Neural progenitor cell (in vitro differentiated cells): Measurements from ENCODE around the gene TADA3. TPM values are rescaled to one million over a fixed set of nuclear protein-coding genes. Genes with fewer than 3 reads are reported as not detected.
"Not testable (repeated sequence)": the region's sequence is repeated elsewhere in the genome, so short reads cannot be mapped to it uniquely, and the experiment has no call there.

Experiments
- DNase-seq: peaks from one replicate; pipeline ENCODE4 v3.0.0-alpha.2; 2016; ENCODE audit warnings: low spot score
- H2AFZ ChIP-seq: fragments of 200-600 bp; sonication (generic); replicated peaks from 2 replicates; pipeline ENCODE4 v1.6.1; 2016; ENCODE audit warnings: antibody characterized with exemption
- H3F3A ChIP-seq: fragments of 200-600 bp; sonication (generic); 2 replicates; pipeline ENCODE4 v1.6.1; 2016; ENCODE audit warnings: antibody characterized with exemption, low read depth
- H3K27ac ChIP-seq: fragments of 200-600 bp; sonication (generic); 2 replicates; pipeline ENCODE4 v1.5.1; 2016; ENCODE audit warnings: mild to moderate bottlenecking
- H3K27me3 ChIP-seq: fragments of 200-600 bp; sonication (generic); 2 replicates; pipeline ENCODE4 v1.6.1; 2016; ENCODE audit warnings: mild to moderate bottlenecking, moderate library complexity
- H3K36me3 ChIP-seq: fragments of 200-600 bp; sonication (generic); 2 replicates; pipeline ENCODE4 v1.5.1; 2016
- H3K4me1 ChIP-seq: fragments of 200-600 bp; sonication (generic); 2 replicates; pipeline ENCODE4 v1.6.1; 2016; ENCODE audit warnings: mixed run types
- H3K4me2 ChIP-seq: fragments of 200-600 bp; sonication (generic); 2 replicates; pipeline ENCODE4 v1.6.1; 2016
- H3K4me3 ChIP-seq: fragments of 200-600 bp; sonication (generic); 2 replicates; pipeline ENCODE4 v1.5.1; 2016
- H3K79me2 ChIP-seq: fragments of 200-600 bp; sonication (generic); 2 replicates; pipeline ENCODE4 v1.6.1; 2016; ENCODE audit warnings: low read depth
- H3K9ac ChIP-seq: fragments of 200-600 bp; sonication (generic); 2 replicates; pipeline ENCODE4 v1.6.1; 2016
- H3K9me3 ChIP-seq: fragments of 200-600 bp; sonication (generic); 2 replicates; pipeline ENCODE4 v1.5.1; 2016; ENCODE audit warnings: low read depth
- H4K20me1 ChIP-seq: fragments of 200-600 bp; sonication (generic); 2 replicates; pipeline ENCODE4 v1.6.1; 2016; ENCODE audit warnings: low read depth
- H3K27ac Mint-ChIP-seq: 3 replicates; pipeline ENCODE4 v1.8.0; 2021; ENCODE audit warnings: mixed read lengths
- H3K27me3 Mint-ChIP-seq: 2 replicates; pipeline ENCODE4 v1.8.0; 2022; ENCODE audit warnings: low read depth, mild to moderate bottlenecking, inconsistent platforms, moderate library complexity, mixed read lengths; ENCODE audit not compliant: insufficient read depth
- H3K36me3 Mint-ChIP-seq: 3 replicates; pipeline ENCODE4 v1.8.0; 2021; ENCODE audit warnings: mixed read lengths
- H3K4me1 Mint-ChIP-seq: 3 replicates; pipeline ENCODE4 v1.8.0; 2021; ENCODE audit warnings: mixed read lengths
- H3K4me3 Mint-ChIP-seq: 3 replicates; pipeline ENCODE4 v1.8.0; 2021; ENCODE audit warnings: mild to moderate bottlenecking, moderate library complexity, mixed read lengths
- H3K9me3 Mint-ChIP-seq: 3 replicates; pipeline ENCODE4 v1.8.0; 2020; ENCODE audit warnings: mixed read lengths
- CTCF ChIP-seq: fragments of 200-600 bp; sonication (generic); IDR thresholded peaks from 2 replicates; pipeline ENCODE4 v1.5.1; 2017; ENCODE audit warnings: antibody characterized with exemption, mild to moderate bottlenecking
- EZH2 ChIP-seq: fragments of 200-600 bp; sonication (generic); IDR thresholded peaks from 2 replicates; pipeline ENCODE4 v1.6.1; 2017; ENCODE audit warnings: antibody characterized with exemption, mild to moderate bottlenecking, moderate library complexity
- EZH2phosphoT487 ChIP-seq: fragments of 200-600 bp; sonication (generic); IDR thresholded peaks from 2 replicates; pipeline ENCODE4 v1.6.1; 2017; ENCODE audit warnings: antibody characterized with exemption
- total RNA-seq: library from RNA; depleted of rRNA; stranded (reverse); fragments of >200 nt; gene quantifications from 2 replicates; pipeline ENCODE4 v1.2.3, GENCODE V29; 2015; ENCODE audit warnings: low replicate concordance

Gene TADA3
- total RNA-seq, 1 donor from 2014 or later = 50.8 TPM

DNA sequence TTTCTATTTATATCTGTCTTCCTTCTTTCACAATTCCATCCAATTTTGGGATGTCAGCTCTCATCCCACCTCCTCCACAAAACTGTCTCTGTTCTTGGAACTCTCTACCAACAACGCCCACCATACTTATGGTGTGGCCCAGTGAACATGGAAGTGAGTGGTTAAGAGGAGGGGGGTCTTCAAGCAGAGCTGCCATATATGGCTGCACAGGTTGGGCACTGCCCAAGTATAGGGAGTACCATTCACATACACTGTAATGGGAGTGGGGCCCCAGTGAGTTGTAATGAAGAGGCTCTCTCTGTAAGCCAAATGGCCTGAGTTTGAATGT, 14.6 kb downstream of the TADA3 start:
- TF ChIP-seq EZH2 = no peak
- Histone ChIP-seq H3K36me3 (peaks cover under 1% of the 10 kb centered on the region), H3K4me3 (no peak overlapping the region), H3K9me3 (no peaks in the 10 kb centered on the region), H3K79me2 (no peaks in the 10 kb centered on the region), H3K4me1 (no peaks in the 10 kb centered on the region), H3K27ac (no peak overlapping the region), H2AFZ (no peak overlapping the region), H3K9ac (no peak overlapping the region), H3F3A (peaks cover under 1% of the 10 kb centered on the region), H4K20me1 (no peaks in the 10 kb centered on the region), H3K27me3 (no peaks in the 10 kb centered on the region), H3K4me2 (no peak overlapping the region)
- H3K27ac Mint-ChIP-seq = no peak overlapping the region
- H3K4me3 Mint-ChIP-seq = no peak overlapping the region
- H3K36me3 Mint-ChIP-seq = peaks cover 7% of the 10 kb centered on the region
- H3K27me3 Mint-ChIP-seq = no peaks in the 10 kb centered on the region
- no peaks in the 10 kb centered on the region for H3K9me3 Mint-ChIP-seq
- H3K4me1 Mint-ChIP-seq = no peaks in the 10 kb centered on the region
- no peak for DNase-seq

DNA sequence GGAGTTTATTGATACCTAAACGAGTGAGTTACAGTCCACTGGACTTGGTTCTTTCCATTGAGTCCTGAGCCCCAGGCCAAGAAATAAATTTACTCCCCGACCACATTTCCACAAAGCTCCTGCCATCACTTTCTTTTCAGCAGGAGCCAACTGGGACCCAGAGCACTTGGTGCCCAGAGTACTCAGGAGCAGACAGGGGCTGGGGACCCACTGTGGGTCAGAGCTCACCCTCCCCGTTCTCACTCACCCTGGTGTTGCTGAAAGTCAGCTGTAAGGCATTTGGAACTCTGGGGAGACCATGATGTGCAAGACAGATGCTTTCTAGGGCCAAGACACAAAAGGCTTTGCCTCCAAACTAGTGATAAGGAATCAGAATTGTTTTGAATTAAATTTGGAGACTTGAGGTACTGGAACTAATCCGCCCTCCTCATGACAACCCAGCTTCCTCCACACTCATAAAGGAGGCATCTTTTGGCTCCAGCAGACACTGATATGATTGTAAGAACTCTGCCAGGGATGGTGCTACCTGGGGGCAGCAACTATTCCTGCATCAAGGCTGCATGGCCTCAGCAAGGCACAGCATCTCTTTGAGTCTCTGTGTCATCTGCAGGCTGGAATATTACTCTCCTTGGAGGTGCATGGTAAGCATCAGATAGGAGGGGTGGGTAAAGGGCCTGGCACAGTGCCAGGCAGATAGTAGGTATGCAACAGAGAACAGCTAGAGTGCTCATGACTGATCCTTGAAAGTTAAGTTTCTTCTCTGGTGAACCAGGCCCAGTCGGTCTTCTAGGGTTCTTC, 15.2 kb downstream of the TADA3 start:
- H3K79me2 ChIP-seq = no peaks in the 10 kb centered on the region
- H3K27ac ChIP-seq = no peak overlapping the region
- H3K36me3 ChIP-seq = no peaks in the 10 kb centered on the region
- no peaks in the 10 kb centered on the region for H3K27me3 ChIP-seq
- no peak overlapping the region for H3K4me3 Mint-ChIP-seq
- peaks cover 3% of the 10 kb centered on the region for H3K36me3 Mint-ChIP-seq
- no peak overlapping the region for H3K4me2 ChIP-seq
- H3K27me3 Mint-ChIP-seq = no peaks in the 10 kb centered on the region
- H3K9me3 ChIP-seq = no peaks in the 10 kb centered on the region
- H4K20me1 ChIP-seq = no peaks in the 10 kb centered on the region
- no peaks in the 10 kb centered on the region for H3K4me1 Mint-ChIP-seq
- H2AFZ ChIP-seq = no peak overlapping the region
- H3F3A ChIP-seq = peaks cover 4% of the 10 kb centered on the region
- no peak for DNase-seq
- no peak overlapping the region for H3K9ac ChIP-seq
- no peak overlapping the region for H3K27ac Mint-ChIP-seq
- TF ChIP-seq CTCF = no peak
- no peak for TF ChIP-seq EZH2
- no peak for TF ChIP-seq EZH2phosphoT487
- H3K4me3 ChIP-seq = no peak overlapping the region
- no peaks in the 10 kb centered on the region for H3K4me1 ChIP-seq
- H3K9me3 Mint-ChIP-seq = no peaks in the 10 kb centered on the region

DNA sequence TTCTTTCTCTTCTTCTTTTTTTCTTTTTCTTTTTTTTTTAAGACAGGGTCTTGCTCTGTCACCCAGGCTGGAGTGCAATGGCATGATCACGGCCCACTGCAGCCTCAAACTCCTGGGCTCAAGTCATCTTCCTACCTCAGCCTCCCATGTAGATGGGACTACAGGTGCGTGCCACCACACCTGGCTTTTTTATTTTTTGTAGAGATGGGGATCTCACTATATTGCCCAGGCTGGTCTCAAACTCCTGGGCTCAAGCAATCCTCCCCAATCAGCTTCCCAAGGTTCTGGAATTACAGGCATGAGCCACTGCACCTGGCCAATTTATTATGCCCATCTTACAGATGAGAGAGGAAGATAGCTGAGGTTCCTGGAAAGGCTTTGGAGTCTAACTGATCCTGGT, 21.3 kb downstream of the TADA3 start:
- not testable (repeated sequence) for H3K4me3 ChIP-seq, H3K9ac ChIP-seq, H3K27ac ChIP-seq, H2AFZ ChIP-seq, H3K27ac Mint-ChIP-seq, H3K79me2 ChIP-seq, H4K20me1 ChIP-seq, H3K9me3 ChIP-seq, H3K27me3 Mint-ChIP-seq, H3K4me1 ChIP-seq, H3K27me3 ChIP-seq, H3K36me3 ChIP-seq, H3K9me3 Mint-ChIP-seq, H3K36me3 Mint-ChIP-seq, H3K4me2 ChIP-seq, DNase-seq
- peaks cover 16% of the 10 kb centered on the region for H3K4me1 Mint-ChIP-seq
- H3F3A ChIP-seq = peaks cover 21% of the 10 kb centered on the region
- peak overlapping the region; percentile 59 for H3K4me3 Mint-ChIP-seq

- H3K27me3 ChIP-seq = peaks cover 4% of the 10 kb centered on the region
- no peak for DNase-seq
- no peak overlapping the region for H3K9ac ChIP-seq
These were observed 21.9 kb downstream of the TADA3 start for GRCh38 chr3:9770276-9770812.

More at GRCh38 chr3:9770276-9770812, 21.9 kb downstream of the TADA3 start:
- H3K79me2 ChIP-seq = no peaks in the 10 kb centered on the region
- peaks cover 2% of the 10 kb centered on the region for H3K27me3 Mint-ChIP-seq
- peaks cover 3% of the 10 kb centered on the region for H3K36me3 Mint-ChIP-seq
- peak overlapping the region; percentile 85 for H2AFZ ChIP-seq
- no peaks in the 10 kb centered on the region for H3K9me3 Mint-ChIP-seq
- H4K20me1 ChIP-seq = no peaks in the 10 kb centered on the region
- H3K4me1 Mint-ChIP-seq = peaks cover 16% of the 10 kb centered on the region
- H3K27ac Mint-ChIP-seq = no peak overlapping the region
- H3K4me3 Mint-ChIP-seq = peak overlapping the region; percentile 71
- peak overlapping the region; percentile 98 for H3K4me2 ChIP-seq
- no peaks in the 10 kb centered on the region for H3K9me3 ChIP-seq
- H3F3A ChIP-seq = peaks cover 27% of the 10 kb centered on the region
- TF ChIP-seq EZH2phosphoT487 = no peak
- no peak for TF ChIP-seq EZH2
- TF ChIP-seq CTCF = no peak
- H3K27ac ChIP-seq = no peak overlapping the region
- H3K4me1 ChIP-seq = peaks cover 3% of the 10 kb centered on the region
- peak overlapping the region; percentile 63 for H3K4me3 ChIP-seq
- no peaks in the 10 kb centered on the region for H3K36me3 ChIP-seq
